VCaP (cell line): ENCODE data around the gene ANO2.
A peak's percentile ranks its signal among the peaks of the same experiment; 100 is the strongest.

ENCODE experiments used
- H3K27ac ChIP-seq: fragments of 450-650 bp; 2 replicates; pipeline ENCODE4 v1.5.1; 2017
- CTCF ChIP-seq: fragments of 450-650 bp; conservative IDR thresholded peaks from 2 replicates; pipeline ENCODE4 v1.5.1; 2017; ENCODE audit warnings: mild to moderate bottlenecking, moderate library complexity

Gene ANO2

GRCh38 chr12:5947006-5947405 lies 1.9 kb upstream of the ANO2 start:
- no peak overlapping the region for H3K27ac ChIP-seq
- TF ChIP-seq CTCF: no peak

GRCh38 chr12:5946388-5946787 lies 1.3 kb upstream of the ANO2 start:
- no peak for TF ChIP-seq CTCF
- H3K27ac ChIP-seq: no peak overlapping the region

DNA sequence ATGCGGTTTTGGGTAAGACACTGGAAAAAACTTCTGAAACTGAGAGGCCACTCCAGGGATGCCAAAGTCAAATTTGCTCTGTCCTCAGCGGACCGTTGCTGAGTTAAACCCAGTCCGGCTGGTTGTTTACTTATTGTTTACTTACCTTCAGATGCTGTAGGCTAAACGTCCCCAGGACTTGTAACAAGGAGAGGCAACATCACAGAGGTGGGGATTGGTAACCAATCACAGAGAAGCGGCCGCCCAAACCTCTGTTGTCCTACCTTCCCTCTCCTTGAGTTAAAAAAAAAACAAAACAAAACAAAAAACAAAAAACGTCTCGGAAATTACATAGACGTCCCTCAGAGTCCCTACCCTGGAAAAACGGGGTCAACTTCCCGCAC lies 380 bp downstream of the ANO2 start:
- H3K27ac ChIP-seq: peak overlapping the region; percentile 62
- no peak for TF ChIP-seq CTCF

DNA sequence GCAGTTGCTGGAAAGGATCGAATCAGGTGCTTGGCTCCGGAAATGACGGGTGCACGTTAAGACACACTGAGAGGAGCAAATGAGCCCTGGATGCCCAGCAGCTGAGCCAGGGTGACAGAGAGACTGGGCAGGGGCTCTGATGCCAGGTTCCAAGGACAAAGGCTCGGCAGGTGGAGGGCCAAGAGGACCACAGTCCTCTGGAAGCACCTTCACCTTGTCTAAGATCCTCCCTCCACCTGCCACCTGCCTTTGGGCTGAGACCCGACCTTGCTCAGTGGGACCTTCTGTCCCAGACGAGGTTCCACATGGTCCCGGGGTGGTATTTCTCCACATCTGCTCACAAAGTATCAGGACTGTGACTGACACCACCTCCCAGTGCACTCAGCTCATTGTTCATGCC lies 1.0 kb downstream of the ANO2 start:
- no peak for TF ChIP-seq CTCF
- H3K27ac ChIP-seq: no peak overlapping the region

DNA sequence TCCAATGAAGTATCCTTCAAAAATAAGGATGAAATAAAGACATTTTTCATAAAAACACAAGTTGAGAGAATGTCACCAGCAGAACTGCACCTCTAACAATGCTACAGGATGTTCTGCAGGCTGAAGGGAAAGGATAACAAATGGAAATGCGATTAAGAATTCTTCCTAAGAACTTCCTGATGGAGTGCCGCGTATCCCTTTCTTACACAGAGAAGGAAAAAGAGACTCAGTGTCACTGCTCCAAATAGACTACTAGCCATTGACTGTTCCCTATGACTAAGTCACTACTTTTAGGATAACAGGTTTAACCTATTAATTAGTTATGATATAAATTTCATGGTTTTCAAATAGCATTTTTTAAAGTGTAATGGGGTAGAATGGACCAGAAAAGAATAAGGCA lies 3.2 kb downstream of the ANO2 start:
- no peak overlapping the region for H3K27ac ChIP-seq

GRCh38 chr12:5927732-5928516 lies 17.1 kb downstream of the ANO2 start:
- no peak for TF ChIP-seq CTCF

More for the DNA sequence above, 3.2 kb downstream of the ANO2 start:
- TF ChIP-seq CTCF: no peak

GRCh38 chr12:5925646-5926045 lies 19.4 kb downstream of the ANO2 start:
- TF ChIP-seq CTCF: no peak
- H3K27ac ChIP-seq: no peak overlapping the region

More at GRCh38 chr12:5927732-5928516, 17.1 kb downstream of the ANO2 start:
- no peak overlapping the region for H3K27ac ChIP-seq
